Activated CD4-positive, alpha-beta T cell treated with anti-CD3 and anti-CD28 coated beads, Interleukin-2, amount 10 ng/mL, durations not matched to agents 7 days and 5 days (primary cell): ENCODE results near the gene FSIP1. TPM values are rescaled to one million over a fixed set of nuclear protein-coding genes. Genes with fewer than 3 reads are reported as not detected.

Experiments used
- CTCF ChIA-PET: fragments of 350-600 bp; sonication (Branson Sonifier 250); formaldehyde crosslinking; loops from one replicate; lab custom pipeline; 2021; ENCODE audit warnings: antibody characterized with exemption; lab: Charles Lee
- POLR2A ChIA-PET: fragments of 350-600 bp; sonication (Branson Sonifier 250); formaldehyde crosslinking; loops from one replicate; lab custom pipeline; 2021; ENCODE audit warnings: antibody characterized with exemption; lab: Charles Lee
- DNase-seq: peaks from one replicate; pipeline ENCODE4 v3.0.0-alpha.2; 2020
- H3K27ac Mint-ChIP-seq: one replicate; pipeline ENCODE4 v1.8.0; 2021; ENCODE audit warnings: mild to moderate bottlenecking, moderate library complexity, mixed read lengths
- H3K27me3 Mint-ChIP-seq: one replicate; pipeline ENCODE4 v1.8.0; 2021; ENCODE audit warnings: mixed read lengths
- H3K36me3 Mint-ChIP-seq: one replicate; pipeline ENCODE4 v1.8.0; 2021; ENCODE audit warnings: low read depth, mixed read lengths
- H3K4me1 Mint-ChIP-seq: one replicate; pipeline ENCODE4 v1.8.0; 2021; ENCODE audit warnings: mixed read lengths
- H3K4me3 Mint-ChIP-seq: one replicate; pipeline ENCODE4 v1.8.0; 2021; ENCODE audit warnings: mild to moderate bottlenecking, moderate library complexity, mixed read lengths
- H3K9me3 Mint-ChIP-seq: one replicate; pipeline ENCODE4 v1.8.0; 2021; ENCODE audit warnings: mixed read lengths
- total RNA-seq, 2 experiments: library from RNA; stranded (reverse); gene quantifications; one replicate each; pipeline ENCODE4 v1.2.3, GENCODE V29; 2021

FSIP1 gene
- total RNA-seq, 2 experiments from 2014 or later, result 0.30 to 0.48 TPM

DNA sequence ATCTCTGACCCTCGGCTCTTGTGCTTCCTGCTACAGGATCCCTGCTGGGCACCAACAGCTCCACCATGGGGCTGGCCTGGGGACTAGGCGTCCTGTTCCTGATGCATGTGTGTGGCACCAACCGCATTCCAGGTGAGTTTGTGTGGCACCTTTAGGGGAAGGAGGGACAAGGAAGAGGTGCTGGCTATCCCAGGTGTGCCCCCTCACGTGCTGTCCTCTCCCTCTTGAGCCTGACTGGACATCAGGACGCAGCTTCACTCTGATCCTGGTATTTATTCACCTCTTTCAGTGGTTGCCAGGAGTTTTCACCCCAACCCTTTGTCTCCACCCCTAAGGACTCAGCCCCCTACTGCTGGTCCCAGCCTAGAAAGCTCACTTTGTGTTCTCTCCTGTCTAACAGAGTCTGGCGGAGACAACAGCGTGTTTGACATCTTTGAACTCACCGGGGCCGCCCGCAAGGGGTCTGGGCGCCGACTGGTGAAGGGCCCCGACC lies 200.8 kb downstream of the FSIP1 start:
- Mint-ChIP-seq H3K27ac (no peak overlapping the region), H3K4me3 (peak overlapping the region; percentile 65), H3K9me3 (no peaks in the 10 kb centered on the region), H3K36me3 (peaks cover 3% of the 10 kb centered on the region), H3K27me3 (peaks cover 60% of the 10 kb centered on the region), H3K4me1 (peaks cover 29% of the 10 kb centered on the region)
- CTCF ChIA-PET, result interaction anchor here (0.6 to 2.2 kb wide), 5 partner anchors 10 to 175 kb away, joined by 3 to 9 read pairs (median 3); no protein-coding TSS in a partner anchor
- POLR2A ChIA-PET, result no interaction called here
- no peak for DNase-seq

DNA sequence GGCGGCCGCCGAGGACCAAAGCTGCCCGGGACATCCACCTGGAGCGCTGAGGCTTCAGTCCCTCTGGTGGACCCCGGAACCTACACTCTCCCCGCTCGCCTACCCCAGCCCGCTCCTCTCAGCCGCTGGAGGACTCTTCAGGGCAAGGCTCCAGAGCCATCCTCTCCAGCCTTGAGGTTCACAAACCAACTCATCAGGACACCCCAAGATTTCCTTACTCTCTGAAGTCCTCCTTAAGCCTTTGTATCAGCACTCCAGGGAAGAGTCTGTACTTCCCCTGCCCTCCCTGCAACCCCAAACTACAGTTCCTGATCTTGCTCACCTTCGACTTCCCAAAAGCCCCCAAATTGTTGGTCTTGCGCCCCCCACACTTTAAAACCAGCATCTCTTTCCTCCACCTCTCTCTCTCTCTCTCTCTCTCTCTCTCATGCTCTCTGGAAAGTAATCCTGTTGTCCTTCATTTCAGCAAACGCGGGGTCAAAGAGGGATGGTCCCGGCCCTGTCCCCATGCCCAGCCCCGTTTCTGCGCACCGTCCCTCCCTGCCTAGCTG lies 201.3 kb downstream of the FSIP1 start:
- H3K4me1 Mint-ChIP-seq, result peaks cover 29% of the 10 kb centered on the region
- H3K36me3 Mint-ChIP-seq, result peaks cover 3% of the 10 kb centered on the region
- H3K4me3 Mint-ChIP-seq, result peak overlapping the region; percentile 65
- H3K27ac Mint-ChIP-seq, result no peak overlapping the region
- DNase-seq, result no peak
- H3K27me3 Mint-ChIP-seq, result peaks cover 64% of the 10 kb centered on the region
- ChIA-PET CTCF (interaction anchor here (0.6 to 2.2 kb wide), 5 partner anchors 10 to 175 kb away, joined by 3 to 9 read pairs (median 3); no protein-coding TSS in a partner anchor), POLR2A (no interaction called here)
- no peaks in the 10 kb centered on the region for H3K9me3 Mint-ChIP-seq

GRCh38 chr15:39580485-39581241 lies 202.0 kb downstream of the FSIP1 start, which contains the start of gene THBS1:
Gene THBS1, plus strand, starts transcription at chr15:39581079. Its CDS starts 779 bp downstream, at chr15:39581858.
- Mint-ChIP-seq H3K27me3 (peaks cover 65% of the 10 kb centered on the region), H3K4me1 (peaks cover 27% of the 10 kb centered on the region), H3K9me3 (no peaks in the 10 kb centered on the region), H3K4me3 (peak within 1 kb of the TSS; percentile 65), H3K27ac (no peak within 1 kb of the TSS), H3K36me3 (peaks cover 3% of the 10 kb centered on the region)
- ChIA-PET CTCF (interaction anchor here (0.7 to 2.2 kb wide), 17 partner anchors 8 to 876 kb away, joined by 3 to 12 read pairs (median 3); no protein-coding TSS in a partner anchor), POLR2A (no interaction called here)
- DNase-seq, result peak; percentile 13

DNA sequence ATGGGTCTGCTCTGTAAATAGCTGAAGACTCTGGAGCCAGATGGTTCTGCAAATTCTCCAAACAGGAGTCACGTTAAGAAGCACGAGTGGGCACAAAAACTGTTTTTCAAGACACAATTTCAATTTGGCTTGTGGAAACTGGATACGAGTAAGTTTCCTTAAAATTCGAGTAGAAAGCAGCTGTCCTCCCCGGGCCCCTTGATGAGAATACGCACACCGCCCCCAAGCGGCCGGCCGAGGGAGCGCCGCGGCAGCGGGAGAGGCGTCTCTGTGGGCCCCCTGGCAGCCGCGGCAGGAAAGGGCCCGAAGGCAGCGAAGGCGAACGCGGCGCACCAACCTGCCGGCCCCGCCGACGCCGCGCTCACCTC lies 202.5 kb downstream of the FSIP1 start:
- H3K27me3 Mint-ChIP-seq, result peaks cover 67% of the 10 kb centered on the region
- ChIA-PET POLR2A (no interaction called here), CTCF (interaction anchor here (0.7 to 2.2 kb wide), 18 partner anchors 9 to 876 kb away, joined by 3 to 12 read pairs (median 3); no protein-coding TSS in a partner anchor)
- H3K36me3 Mint-ChIP-seq, result peaks cover 3% of the 10 kb centered on the region
- peak; percentile 89 for DNase-seq
- no peak overlapping the region for H3K27ac Mint-ChIP-seq
- no peaks in the 10 kb centered on the region for H3K9me3 Mint-ChIP-seq
- H3K4me1 Mint-ChIP-seq, result peaks cover 22% of the 10 kb centered on the region
- H3K4me3 Mint-ChIP-seq, result peak overlapping the region; percentile 42

DNA sequence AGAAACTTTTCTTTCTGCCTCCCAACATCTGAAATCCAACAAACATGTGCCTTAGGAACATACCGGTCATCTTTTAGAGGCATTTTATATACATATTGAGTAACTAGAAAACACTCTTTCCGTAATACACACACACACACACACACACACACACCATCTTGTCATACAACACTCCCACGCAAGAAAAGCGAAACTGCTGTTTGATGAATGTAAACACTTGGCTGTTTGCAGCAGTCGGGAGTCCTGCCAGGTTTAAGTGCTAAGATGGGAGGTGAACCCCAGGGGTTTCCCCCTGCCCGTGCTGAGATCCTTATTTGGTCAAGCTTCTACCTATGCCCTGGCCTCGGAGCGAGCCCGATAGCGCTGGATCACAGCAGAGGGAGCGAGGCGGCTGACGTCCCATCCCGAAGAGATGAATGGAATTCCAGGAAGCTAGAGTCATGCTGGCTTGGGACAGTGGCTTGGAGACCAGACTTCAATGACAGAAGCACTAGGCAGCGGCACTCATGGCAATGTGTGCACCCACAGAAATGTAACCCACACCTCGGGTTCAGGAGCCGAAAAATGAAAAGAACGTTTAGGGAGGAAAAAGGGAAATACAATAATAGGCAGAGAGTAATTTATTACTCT lies 203.0 kb downstream of the FSIP1 start:
- CTCF ChIA-PET, result interaction anchor here (0.7 to 1.8 kb wide), 16 partner anchors 9 to 875 kb away, joined by 3 to 12 read pairs (median 3); no protein-coding TSS in a partner anchor

GRCh38 chr15:39578851-39579486 lies 203.7 kb downstream of the FSIP1 start:
- Mint-ChIP-seq H3K27me3 (peaks cover 62% of the 10 kb centered on the region), H3K9me3 (no peaks in the 10 kb centered on the region), H3K4me3 (no peak overlapping the region), H3K4me1 (peaks cover 17% of the 10 kb centered on the region), H3K27ac (no peak overlapping the region), H3K36me3 (peaks cover 3% of the 10 kb centered on the region)
- ChIA-PET POLR2A (no interaction called here), CTCF (interaction anchor here (0.7 to 1.8 kb wide), 3 partner anchors 18 to 178 kb away, joined by 3 to 12 read pairs (median 7); no protein-coding TSS in a partner anchor)
- DNase-seq, result no peak

More for the DNA sequence above, 203.0 kb downstream of the FSIP1 start:
- H3K4me1 Mint-ChIP-seq, result peaks cover 17% of the 10 kb centered on the region
- no peak overlapping the region for H3K27ac Mint-ChIP-seq
- DNase-seq, result no peak
- POLR2A ChIA-PET, result no interaction called here
- peaks cover 3% of the 10 kb centered on the region for H3K36me3 Mint-ChIP-seq
- peak overlapping the region; percentile 28 for H3K4me3 Mint-ChIP-seq
- peaks cover 65% of the 10 kb centered on the region for H3K27me3 Mint-ChIP-seq
- H3K9me3 Mint-ChIP-seq, result no peaks in the 10 kb centered on the region

DNA sequence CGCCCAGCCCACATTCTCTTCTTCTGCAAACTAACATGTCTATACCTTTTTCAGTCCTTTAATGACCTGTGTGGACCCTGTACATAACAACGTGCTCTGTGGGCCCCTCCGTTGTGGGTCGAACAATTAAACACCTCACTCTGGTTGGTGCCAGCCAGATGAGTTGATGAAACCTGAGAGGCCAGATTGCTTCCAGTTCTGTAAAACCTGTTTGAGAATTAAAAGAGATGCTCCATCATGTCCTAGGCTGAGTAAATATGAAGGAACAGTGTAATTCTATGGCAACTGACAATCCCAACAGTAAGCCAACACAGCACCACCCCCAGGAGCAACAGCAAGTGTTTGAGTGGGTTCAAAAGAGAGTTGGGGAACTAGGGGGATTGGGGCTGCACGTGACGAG lies 207.5 kb downstream of the FSIP1 start:
- POLR2A ChIA-PET, result no interaction called here
- no peak for DNase-seq
- H3K4me3 Mint-ChIP-seq, result no peak overlapping the region
- CTCF ChIA-PET, result no interaction called here
- no peaks in the 10 kb centered on the region for H3K36me3 Mint-ChIP-seq
- no peak overlapping the region for H3K27ac Mint-ChIP-seq
- peaks cover 59% of the 10 kb centered on the region for H3K27me3 Mint-ChIP-seq
- H3K9me3 Mint-ChIP-seq, result no peaks in the 10 kb centered on the region
- peaks cover 6% of the 10 kb centered on the region for H3K4me1 Mint-ChIP-seq

DNA sequence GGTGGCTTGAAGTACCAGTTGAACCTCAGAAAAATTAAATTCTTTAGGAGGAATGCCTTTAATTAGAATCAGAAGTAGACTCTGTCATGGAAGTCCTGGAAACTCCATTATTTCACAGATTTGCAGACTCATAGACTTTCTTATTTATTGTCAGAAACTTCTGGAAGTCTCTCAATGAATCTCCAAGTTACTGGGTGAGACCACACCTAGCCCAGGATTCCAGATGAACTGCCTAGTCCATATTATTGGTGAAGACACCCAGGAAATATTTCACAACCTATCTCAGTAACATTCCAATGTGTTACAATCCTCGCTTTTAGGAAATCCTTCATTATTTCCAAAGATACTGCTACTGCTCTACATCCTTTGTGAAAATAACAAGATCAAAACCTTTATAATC lies 208.2 kb downstream of the FSIP1 start:
- peaks cover 58% of the 10 kb centered on the region for H3K27me3 Mint-ChIP-seq
- no peaks in the 10 kb centered on the region for H3K9me3 Mint-ChIP-seq
- DNase-seq, result no peak
- no peaks in the 10 kb centered on the region for H3K4me1 Mint-ChIP-seq
- H3K4me3 Mint-ChIP-seq, result no peak overlapping the region
- CTCF ChIA-PET, result no interaction called here
- no peak overlapping the region for H3K27ac Mint-ChIP-seq
- POLR2A ChIA-PET, result no interaction called here
- H3K36me3 Mint-ChIP-seq, result no peaks in the 10 kb centered on the region

DNA sequence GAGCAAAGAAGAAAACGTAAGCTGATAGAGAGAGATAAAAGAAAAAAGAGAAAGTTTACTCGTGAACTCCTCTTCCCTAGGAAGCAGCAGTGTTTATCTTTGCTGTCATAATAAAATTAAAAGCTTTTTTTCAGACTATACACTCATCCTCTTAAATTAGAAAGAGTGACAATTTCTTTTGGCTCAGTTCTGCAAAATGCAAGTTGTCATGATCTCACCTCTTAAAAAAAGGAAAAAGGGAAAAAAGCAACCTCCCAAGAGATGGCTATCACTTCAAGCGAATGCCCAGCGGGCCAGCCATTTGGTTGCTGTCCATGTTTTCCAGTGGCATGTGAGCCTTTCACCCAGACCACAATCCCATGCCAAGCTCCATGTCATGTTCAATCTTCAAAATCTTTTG lies 208.8 kb downstream of the FSIP1 start:
- POLR2A ChIA-PET, result no interaction called here
- Mint-ChIP-seq H3K27ac (no peak overlapping the region), H3K36me3 (no peaks in the 10 kb centered on the region), H3K27me3 (peaks cover 57% of the 10 kb centered on the region), H3K4me1 (no peaks in the 10 kb centered on the region), H3K9me3 (no peaks in the 10 kb centered on the region), H3K4me3 (no peak overlapping the region)
- DNase-seq, result no peak
- CTCF ChIA-PET, result no interaction called here

DNA sequence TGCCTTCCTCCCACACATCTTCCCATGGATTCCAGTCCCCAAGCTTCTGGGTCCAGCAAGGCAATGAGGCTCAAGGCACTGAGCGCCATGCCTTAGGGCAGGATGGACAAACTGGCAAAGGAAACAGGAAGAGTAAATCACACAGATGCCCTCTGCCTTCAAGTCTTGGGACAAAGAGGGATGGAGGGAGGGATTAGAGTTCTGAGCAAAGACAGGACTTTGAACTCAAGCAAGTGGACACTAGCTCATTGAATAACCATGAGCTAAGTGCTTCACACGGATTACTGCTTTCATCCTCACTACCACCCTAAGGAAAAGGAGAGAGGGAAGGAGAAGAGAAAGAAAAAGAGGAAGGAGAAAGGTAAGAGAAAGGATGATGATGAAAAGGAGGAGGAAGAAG lies 209.4 kb downstream of the FSIP1 start:
- Mint-ChIP-seq H3K27me3 (peaks cover 51% of the 10 kb centered on the region), H3K36me3 (no peaks in the 10 kb centered on the region), H3K27ac (no peak overlapping the region), H3K4me3 (no peak overlapping the region), H3K4me1 (no peaks in the 10 kb centered on the region), H3K9me3 (no peaks in the 10 kb centered on the region)
- no peak for DNase-seq
- ChIA-PET POLR2A (no interaction called here), CTCF (no interaction called here)

GRCh38 chr15:39565851-39566250 lies 216.8 kb downstream of the FSIP1 start:
- POLR2A ChIA-PET, result no interaction called here
- Mint-ChIP-seq H3K36me3 (no peaks in the 10 kb centered on the region), H3K27me3 (peaks cover 22% of the 10 kb centered on the region), H3K27ac (no peak overlapping the region), H3K4me1 (no peaks in the 10 kb centered on the region), H3K4me3 (no peak overlapping the region), H3K9me3 (no peaks in the 10 kb centered on the region)
- no peak for DNase-seq
- CTCF ChIA-PET, result no interaction called here

GRCh38 chr15:39564972-39565665 lies 217.5 kb downstream of the FSIP1 start:
- Mint-ChIP-seq H3K9me3 (no peaks in the 10 kb centered on the region), H3K4me1 (no peaks in the 10 kb centered on the region), H3K4me3 (no peak overlapping the region), H3K27ac (no peak overlapping the region), H3K27me3 (peaks cover 22% of the 10 kb centered on the region), H3K36me3 (no peaks in the 10 kb centered on the region)
- no peak for DNase-seq
- CTCF ChIA-PET, result no interaction called here
- POLR2A ChIA-PET, result no interaction called here
